ENCODE measurements around the gene SUSD3.
"Not testable (repeated sequence)": the region's sequence is repeated elsewhere in the genome, so short reads cannot be mapped to it uniquely, and the experiment has no call there.

The SUSD3 gene

DNA sequence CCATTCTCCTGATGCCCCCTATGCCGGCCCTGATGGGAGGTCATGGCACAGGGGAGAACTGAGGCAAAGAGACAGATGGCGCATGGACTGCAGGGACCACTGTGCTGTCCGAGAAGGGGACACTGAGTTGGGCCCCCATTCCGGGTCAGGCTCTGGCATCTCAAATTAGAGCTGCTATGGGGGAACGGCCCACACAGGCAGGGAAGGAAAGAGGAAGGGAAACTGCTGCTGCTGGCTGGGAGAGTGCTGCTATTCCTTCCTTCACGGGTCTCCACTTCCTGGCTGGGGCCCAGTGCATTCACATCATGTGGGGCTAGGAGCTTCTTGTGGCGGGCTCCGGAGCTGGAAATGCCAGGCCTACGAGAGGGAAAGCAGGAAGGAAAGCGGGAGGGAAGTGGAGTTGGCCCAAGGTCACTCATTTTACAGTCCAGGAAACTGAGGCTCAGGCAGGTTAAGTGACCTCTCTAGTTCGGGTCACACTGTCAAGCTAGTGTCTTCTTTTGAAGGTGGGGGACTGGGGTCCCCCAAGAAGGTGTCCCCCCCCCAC lies 36.2 kb downstream of the SUSD3 start:
- no peak for DNase-seq

DNA sequence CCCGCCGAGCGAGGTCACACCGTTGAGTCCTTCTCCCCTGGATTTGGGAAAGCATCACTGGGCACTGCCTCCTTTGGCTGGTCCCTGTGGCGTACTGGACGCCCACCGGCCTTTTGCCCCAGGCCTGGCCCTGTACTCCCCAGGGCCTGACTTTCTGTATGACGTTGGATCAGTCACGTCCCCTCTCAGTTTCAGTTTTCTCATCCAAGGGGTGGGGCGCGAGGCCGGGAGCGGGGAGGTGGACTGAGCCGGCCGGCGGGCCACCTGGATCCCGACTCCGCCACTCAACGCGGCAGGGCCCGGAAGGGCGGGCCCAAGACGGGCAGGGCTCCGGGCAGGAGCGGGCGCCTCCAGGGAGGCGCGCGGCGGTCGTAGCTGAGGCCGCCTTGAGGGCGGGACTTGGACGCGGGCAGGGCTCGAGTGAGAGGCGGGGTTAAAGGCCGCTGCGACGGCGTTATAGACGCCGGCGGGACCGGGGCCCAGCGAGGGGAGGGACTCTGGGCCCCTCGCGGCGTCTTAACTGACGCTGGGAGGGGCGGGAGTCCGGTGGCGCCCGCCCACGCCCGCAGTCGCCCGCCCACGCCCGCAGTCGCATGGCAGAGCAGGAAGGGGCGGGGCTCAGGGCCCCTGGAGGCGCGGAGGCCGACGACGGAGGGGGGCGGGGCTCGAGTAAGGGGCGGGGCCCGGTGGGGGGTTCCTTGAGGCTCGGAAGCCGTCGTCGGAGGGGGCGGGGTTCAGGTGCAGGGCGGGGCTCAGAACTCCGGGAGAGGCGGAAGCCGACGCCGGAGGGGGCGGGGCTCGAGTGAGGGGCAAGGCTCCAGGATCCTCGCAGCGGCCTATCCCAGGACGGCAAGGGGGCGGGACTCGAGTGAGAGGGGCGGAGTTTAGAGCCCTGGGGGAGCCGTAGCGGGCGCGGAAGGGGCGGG lies 37.0 kb downstream of the SUSD3 start:
- peak; percentile 100 for DNase-seq

DNA sequence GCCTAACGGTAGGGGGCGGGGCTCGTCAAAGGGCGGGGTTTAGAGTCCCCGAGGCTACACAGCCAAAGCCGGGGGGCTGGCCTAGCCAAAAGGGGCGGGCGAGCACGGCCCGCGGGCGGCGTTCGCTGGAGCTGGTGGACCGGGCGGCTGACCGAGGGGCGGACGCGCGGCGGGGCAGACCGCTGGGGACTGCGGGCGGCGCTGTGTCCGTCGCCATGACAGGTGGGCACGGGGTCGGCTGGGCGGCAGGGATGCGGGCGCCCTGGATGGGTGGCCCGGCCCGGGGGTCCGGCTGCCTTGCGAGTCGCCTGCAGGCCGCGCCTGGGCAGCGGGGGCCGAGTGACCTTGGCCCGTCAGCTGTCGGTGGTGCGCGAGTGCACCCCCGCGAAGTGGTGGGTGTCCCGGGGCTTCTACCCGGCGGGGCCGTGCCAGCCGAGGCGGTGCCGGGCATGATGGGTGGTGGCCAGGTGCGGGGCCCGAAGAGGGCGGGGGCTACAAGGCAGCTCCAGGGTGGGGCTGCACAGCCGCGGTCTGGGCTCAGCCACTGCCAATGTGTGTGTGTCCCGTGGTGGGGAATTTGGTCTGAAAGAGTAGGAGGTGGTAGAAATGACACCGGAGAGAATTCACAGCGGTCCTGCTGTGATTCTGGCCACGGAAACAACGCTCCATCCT lies 37.8 kb downstream of the SUSD3 start, which contains the start of gene CARD19:
Gene CARD19, plus strand, starts transcription at position 87 of the 672 bp plus-strand sequence. Its CDS starts 129 bp downstream, at position 216.
- no peak for DNase-seq

DNA sequence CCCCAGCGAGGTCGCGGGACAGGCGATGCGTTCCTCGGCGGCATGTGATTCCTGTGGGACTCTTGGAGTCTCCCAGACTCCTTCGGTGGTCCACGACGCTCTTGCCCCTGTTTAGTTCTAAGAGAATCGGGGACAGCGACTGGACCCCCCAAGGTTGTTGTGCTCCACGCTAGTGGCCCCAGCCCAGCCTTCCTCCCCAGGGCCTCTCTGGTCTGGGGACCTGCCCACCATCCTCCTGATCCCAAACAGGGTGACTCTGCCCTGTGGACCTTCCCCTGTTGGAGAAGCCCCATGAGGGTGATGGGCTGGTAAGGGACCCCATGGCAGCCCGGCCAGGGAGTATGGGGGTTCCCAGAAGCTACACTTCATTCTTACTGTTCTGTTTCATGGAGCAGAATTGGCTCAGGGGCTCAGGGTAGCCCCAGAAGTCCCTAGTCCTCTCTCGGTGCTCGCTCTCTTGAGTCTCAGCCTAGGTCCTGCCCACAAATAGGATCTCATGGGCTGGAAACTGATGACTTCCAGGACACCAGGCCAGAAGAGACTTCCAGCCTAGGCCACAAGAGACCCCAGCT lies 38.4 kb downstream of the SUSD3 start:
- no peak for DNase-seq

DNA sequence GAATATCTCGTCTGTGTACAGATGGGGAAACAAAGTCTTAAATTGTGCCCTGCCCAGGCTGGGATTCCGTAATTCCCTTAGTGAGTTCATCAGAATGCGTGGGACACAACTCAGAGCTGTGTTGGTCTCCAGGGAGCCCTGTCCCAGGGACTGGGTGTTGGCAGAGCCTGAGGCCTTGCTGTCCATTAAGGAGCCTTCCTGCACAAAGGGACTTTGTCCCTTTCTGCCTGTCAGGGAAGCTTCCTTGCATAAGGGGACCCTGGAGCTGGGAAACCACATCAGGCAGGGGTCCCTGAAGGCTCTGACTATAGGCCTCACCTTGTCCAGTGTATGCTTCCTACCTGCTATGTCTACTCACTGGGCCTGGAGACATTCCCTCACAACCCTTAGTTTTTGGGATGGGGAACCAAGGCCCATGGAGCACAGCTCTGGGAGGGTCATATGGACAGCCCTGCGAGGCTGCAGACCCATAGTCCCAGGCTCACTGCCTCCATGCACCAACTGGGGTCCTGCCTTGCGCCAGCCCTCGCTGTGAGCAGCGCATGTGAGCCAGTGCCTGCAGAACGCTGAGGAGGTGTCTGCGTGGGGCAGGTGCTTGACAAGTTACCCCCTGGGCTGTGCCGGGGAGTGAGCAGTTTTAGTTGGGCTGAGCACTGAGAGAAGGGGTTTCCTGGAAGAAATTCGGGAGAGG lies 39.2 kb downstream of the SUSD3 start:
- no peak for DNase-seq

DNA sequence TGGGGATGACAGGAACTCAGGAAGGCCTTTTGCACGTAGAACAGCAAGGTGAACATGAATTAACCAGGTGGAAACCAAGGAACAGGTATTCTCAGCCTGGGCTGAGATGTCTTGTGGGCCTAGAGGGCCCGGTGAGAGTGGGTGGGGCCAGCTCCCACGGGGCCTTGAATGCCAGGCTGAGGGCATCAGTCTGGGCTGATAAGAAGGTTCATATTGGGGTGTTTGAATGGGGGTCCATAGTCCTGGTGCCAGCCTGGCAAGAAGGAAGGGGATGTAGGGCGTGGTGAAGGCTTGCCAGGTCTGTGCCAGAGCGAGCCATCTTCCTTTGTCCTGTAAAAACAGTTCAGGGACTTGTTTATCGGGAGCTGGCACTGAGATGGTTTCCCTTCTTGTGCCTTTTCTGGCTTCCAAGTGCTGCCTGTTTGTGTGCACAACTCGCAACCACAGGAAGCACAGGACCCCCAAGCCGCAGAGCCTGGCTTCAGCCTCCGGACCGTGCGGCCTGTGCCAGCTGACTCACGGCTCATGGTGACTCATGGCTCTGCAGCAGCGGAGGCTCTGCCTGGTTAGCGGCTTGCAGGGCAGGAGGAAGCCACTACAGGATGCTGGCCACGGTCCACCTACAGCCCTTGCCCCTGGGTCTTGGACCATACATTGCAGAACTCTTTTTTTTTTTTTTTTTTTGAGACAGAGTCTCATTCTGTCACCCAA lies 39.9 kb downstream of the SUSD3 start:
- peak; percentile 45 for DNase-seq

DNA sequence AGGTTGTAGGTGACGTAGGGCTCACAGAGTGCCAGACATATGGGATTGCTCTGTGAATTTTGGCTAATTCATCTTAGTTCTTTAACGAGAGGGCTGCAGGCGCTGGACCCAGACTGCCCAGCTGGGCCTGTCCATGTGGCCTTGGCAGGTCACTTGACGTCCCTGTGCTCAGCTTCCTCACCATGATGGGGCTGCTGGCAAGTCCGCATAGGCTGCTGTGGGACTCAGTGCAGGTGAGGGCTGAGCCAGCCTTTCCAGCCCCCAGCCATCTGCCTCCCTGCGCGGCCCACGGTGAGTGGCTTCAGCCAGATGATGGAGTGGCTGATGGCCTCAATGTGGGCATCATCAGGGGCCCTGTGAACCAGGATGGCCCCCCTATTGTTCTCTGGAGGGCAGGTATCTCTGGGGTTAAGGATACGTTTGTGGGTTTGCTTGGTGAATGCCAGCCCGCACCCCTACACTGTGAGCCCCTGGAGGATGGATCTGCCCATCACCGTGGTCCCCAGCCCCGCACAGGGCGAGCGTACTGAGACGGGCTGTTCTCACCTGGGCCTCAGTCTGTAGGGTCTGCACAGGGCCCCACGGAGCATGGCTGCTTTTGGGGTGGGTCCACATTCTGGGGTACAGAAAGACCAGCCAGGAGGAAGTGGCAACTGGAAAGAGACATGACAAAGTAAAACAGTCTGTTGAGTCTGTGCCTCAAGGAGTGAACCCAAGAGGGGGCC lies 41.2 kb downstream of the SUSD3 start:
- no peak for DNase-seq

DNA sequence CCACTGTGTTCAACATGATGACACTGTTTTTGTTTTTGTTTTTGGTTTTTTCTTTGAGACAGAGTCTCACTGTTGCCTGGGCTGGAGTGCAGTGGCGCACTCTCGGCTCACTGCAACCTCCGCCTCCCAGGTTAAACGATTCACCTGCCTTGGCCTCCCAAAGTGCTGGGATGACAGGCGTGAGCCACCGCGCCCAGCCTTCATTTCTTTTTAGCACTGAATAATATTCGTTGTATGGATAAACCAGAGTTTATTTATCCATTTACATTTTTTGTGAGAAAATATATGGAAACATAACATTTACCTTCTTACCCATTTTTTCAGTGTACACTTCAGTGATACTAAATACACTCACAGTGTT lies 41.8 kb downstream of the SUSD3 start:
- no peak for DNase-seq

DNA sequence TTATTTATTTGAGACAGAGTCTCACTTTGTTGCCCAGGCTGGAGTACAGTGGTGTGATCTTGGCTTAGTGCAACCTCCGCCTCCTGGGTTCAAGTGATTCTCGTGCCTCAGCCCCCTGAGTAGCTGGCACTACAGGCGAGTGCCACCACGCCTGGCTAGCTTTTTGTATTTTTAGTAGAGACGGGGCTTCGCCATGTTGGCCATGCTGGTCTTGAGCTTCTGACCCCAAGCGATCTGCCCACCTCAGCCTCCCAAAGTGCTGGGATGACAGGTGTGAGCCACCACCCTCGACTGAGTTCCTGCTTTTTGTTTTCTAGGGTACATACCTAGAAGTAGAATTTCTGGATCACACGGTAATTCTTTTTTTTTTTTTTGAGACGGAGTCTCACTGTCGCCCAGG lies 42.6 kb downstream of the SUSD3 start:
- not testable (repeated sequence) for DNase-seq

DNA sequence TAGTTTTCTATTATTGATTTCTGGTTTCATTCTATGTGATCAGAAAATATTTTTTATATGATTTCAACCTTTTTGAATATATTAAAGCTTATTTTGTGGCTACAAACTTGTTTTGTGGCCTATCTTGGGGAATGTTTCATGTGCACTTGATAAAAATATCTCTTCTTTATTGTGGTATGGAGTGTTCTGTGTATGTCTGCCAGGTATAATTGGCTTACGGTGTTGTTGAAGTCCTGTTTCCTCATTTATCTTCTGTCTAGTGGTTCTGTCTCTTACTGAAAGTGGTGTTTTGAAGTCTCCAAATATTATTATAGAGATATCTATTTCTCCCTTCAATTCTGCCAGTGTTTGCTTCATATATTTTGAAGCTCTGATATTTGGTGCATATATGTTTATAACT lies 47.1 kb downstream of the SUSD3 start:
- DNase-seq: no peak

DNA sequence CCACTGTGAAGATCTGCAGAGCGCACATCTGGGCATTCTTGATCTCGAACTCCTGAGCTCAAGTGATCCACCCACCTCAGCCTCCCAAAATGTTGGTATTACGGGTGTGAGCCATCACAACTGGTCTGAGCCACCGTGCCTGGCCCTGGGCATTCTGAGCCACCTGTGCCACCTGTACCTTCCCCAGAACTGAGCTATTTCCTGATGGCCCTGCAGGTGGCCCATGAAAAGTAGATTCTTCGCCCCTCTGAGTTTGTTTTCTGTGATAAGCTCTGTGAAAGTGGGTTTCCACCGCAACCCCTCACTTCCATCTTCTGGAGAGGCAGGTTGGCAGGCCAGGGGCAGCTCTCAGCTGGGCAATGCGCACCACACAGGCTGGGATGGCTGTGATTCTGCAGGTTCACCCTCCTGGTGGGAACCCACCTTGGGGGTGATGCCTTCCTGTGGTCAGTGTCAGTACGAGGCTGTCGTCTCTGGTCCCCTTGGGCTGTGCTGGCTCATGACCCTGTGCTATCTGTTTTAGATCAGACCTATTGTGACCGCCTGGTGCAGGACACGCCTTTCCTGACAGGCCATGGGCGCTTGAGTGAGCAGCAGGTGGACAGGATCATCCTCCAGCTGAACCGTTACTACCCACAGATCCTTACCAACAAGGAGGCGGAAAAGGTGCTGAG lies 48.8 kb downstream of the SUSD3 start:
- DNase-seq: no peak

DNA sequence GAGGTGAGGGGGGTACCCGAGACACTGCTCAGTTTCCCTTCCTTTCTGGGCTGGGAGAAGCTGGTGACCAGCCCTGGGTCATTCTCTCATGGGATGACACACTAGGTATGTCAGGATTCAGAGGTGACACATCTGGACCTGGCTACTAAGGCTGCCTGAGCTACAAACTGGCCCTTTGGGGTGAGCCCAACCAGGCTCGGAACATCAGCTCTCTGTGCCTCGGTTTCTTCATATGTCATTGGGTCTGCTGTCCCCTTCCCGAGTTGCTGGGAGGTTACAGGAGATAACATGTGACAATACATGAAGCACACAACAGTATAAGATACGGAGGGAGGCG lies 49.3 kb downstream of the SUSD3 start:
- no peak for DNase-seq

DNA sequence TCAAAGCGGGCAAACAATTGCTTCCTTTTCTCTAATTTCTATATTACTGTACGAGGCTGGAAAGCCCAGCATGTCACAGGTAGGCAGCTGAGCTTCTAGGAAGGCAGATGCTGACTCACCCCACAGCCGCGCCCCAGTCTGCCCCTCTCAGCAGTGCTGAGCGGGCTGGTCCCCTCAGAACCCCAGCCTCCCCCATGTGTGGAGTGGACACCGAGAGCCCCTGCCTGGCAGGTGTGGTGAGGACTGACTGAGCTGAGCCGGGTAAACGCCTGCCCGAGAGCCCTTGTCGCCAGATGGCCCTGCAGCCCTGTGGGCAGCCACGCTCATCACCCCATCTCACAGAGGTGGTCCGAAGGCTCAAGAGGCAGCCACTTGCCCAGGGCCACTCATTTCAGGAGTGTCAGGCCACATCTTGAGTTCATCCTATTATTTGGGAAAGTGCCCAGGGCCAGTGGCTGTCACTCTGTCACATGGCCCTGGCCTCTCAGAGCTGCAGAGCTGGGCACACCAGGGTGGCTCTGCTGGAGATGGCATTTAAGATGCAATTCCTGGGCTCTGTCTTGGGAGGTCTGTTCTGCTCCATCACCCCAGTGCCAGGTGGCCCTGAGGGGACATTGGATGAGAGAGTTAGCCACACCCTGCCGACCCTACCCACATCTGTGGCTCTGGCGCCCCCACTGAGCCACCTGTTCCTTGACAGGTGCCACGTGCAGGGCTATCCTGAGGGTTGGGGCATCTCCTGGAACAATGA lies 50.0 kb downstream of the SUSD3 start:
- DNase-seq: no peak

DNA sequence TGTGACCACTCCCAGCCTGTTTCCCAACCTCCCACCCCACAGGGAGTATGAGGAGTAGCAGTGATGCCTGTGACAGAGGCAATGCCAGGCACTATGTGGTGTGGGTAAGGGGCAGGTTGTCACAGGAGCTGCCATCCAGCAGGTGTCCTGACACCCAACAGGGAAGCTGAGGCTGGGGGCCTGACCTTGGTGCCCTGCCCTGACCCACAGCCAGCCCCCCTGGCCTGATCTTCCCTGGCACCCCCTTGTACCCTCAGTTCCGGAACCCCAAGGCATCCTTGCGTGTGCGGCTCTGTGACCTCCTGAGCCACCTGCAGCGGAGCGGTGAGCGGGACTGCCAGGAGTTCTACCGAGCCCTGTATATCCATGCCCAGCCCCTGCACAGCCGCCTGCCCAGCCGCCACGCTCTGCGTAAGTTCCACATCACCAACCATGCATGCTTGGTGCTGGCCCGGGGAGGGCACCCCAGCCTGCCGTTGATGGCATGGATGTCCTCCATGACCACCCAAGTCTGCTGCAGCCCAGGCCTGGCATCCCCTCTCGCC lies 51.9 kb downstream of the SUSD3 start:
- DNase-seq: no peak

DNA sequence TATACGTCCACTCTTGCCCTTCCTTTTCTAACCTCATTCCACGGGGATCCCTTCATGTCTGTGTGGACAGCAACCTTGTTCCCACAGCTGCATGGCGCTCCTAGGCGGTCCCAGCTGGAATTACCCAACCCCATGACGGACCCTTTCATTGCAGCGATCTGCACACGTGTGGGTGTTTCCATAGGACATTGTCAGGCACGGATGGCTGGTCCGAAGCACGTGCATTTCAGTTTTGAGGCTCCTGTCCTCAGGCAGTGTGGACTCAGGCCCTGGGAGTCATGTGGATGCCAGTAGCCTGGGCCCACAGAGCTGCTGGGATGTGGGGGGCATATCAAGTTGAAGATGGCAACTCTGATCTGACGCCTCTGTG lies 52.5 kb downstream of the SUSD3 start:
- DNase-seq: no peak

DNA sequence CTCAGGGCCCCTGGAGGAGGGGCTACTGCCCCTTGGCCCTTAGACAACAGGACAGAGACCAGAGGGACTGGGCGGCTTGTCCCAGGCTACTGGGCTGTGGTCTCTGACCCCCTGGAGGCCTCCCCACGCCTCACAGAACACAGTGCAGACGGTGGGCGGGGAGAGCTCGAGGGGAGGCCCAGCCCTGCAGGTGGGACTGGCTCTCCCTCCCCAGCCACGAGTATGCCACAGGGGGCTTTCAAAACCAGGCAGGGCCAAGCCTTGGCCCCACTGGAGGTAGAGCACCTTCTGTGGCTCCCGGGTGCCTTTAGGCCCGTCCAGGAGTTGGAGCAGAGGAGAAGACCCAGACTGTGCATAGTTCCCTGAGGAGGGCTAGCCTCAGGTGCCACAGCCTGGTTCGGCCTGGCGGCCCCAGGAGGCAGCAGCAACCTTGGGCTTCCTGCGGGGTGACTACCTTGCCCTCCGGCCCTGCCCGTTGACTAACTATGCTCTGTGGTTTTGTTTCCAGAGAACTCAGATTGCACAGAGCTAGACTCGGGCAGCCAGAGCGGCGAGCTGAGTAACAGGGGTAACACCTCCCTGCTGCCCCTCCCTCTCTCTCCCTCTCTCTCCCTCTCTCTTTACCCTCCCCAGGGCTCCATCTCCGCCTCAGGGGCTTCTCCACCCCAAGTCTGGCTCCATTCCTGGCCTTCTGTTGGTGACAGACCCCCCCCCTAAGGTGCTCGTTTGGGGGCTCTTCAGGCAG lies 53.0 kb downstream of the SUSD3 start:
- DNase-seq: no peak

DNA sequence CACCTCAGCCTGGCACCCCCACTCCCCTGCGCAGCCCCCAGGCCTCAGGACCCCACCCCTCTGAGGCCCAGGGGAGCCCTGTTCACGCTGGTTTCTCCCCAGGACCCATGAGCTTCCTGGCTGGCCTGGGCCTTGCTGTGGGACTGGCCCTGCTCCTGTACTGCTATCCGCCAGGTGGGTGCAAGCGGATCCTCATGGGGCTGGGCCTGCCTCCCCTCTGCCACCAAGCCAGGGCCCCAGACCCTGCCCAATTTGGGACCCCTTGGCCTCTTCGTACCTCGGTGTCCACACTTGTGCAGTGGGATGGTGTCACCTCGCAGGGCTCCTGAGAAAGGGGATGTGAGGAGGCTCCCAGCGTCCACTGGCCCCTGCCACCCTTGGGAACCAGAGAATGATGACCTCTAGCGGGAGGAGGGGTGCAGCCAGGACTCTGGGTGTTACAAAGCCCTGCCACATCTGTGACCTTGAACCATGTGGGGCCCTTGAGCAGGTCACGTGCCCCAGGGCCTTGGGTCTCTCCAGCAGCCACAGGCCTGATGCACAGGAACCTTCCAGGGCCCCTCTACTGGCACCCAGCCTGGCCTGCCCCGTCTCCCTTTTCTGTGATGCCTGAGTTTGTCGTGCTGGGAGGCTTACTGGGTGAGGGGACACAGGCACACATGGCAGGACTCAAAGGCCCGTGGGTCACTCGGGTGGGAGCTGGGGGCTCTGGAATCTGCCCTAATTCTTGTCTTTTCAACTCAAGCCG lies 53.8 kb downstream of the SUSD3 start:
- no peak for DNase-seq

DNA sequence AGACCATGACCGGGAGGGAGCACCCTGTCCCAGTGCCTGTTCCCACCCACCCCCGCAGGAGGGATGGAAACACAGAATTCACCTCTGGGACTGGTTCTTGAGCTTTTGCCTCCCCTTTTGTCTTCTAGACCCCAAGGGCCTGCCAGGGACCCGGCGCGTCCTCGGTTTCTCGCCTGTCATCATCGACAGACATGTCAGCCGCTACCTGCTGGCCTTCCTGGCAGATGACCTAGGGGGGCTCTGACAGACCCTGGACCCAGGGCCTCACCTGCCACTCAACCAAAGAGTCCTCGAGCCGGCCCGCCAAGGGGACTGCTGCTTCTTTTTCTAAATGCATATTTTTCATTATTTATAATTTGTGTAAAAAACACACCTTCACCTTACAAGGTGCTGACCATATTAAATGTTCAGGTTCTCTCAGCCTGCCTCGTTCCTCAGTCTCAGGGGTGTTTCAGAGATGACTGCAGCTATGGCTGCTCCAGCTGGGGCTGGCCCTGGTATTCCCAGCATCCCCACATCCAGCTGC lies 54.4 kb downstream of the SUSD3 start:
- DNase-seq: no peak

Measured in activated T-cell treated with anti-CD3 and anti-CD28 coated beads for 4 hours (primary cell).